Vagina (tissue), 2 donors: Measurements from ENCODE around the gene FRMD4A. TPM values are rescaled to one million over a fixed set of nuclear protein-coding genes. Genes with fewer than 3 reads are reported as not detected.

Source experiments
- DNase-seq, 2 donors: peaks; one replicate each; pipeline ENCODE4 v3.0.0-alpha.2; 2017; ENCODE audit errors: extremely low spot score in 2 of 2
- H3K27ac ChIP-seq: fragments of 200-600 bp; sonication (generic); one replicate; pipeline ENCODE4 v1.5.1; 2019
- H3K27me3 ChIP-seq: fragments of 200-600 bp; sonication (generic); one replicate; pipeline ENCODE4 v1.5.1; 2019
- H3K36me3 ChIP-seq, 2 donors: fragments of 200-600 bp; sonication (generic); one replicate each; pipeline ENCODE4 v1.5.1; 2017 to 2019
- H3K4me1 ChIP-seq: fragments of 200-600 bp; sonication (generic); one replicate; pipeline ENCODE4 v1.5.1; 2019
- H3K4me3 ChIP-seq, 2 donors: fragments of 200-600 bp; sonication (generic); 1 replicate in 1 of 2; 2 replicates in 1 of 2; pipeline ENCODE4 v1.5.1; 2016 to 2019
- H3K9me3 ChIP-seq: fragments of 200-600 bp; sonication (generic); one replicate; pipeline ENCODE4 v1.5.1; 2019
- POLR2A ChIP-seq, 2 donors: fragments of 450-650 bp; IDR thresholded peaks; one replicate each; pipeline ENCODE4 v1.6.1; 2017; ENCODE audit warnings: antibody characterized with exemption in 2 of 2, mild to moderate bottlenecking in 2 of 2, moderate library complexity in 2 of 2
- POLR2AphosphoS5 ChIP-seq, 2 donors: sonication (generic); formaldehyde crosslinking; IDR thresholded peaks; one replicate each; pipeline ENCODE4 v1.9.0; 2017; ENCODE audit warnings: antibody characterized with exemption in 2 of 2, mild to moderate bottlenecking in 2 of 2, low read depth in 1 of 2; ENCODE audit not compliant: insufficient read depth in 1 of 2
- intact Hi-C: fragments of 100-400 bp; cut with DNase I; formaldehyde crosslinking; loops from one replicate; pipeline ENCODE4 v1.15.1; 2023
- total RNA-seq: library from RNA; depleted of rRNA; stranded (reverse); fragments of >200 nt; gene quantifications from one replicate; pipeline ENCODE4 v1.2.3, GENCODE V29; 2016
- TF ChIP-seq, protein P1 (sequence below), 3 experiments: fragments of 450-650 bp in 2 of 3; fragments of 200-600 bp in 1 of 3; sonication (generic) in 1 of 3; IDR thresholded peaks; one replicate each; pipeline ENCODE4 v1.5.1; 2017 to 2019; ENCODE audit warnings: antibody characterized with exemption in 3 of 3, mild to moderate bottlenecking in 2 of 3, moderate library complexity in 2 of 3

Gene FRMD4A
- total RNA-seq, 1 donor from 2014 or later = 24.8 TPM

- Histone ChIP-seq H3K27me3 (no peaks in the 10 kb centered on the region), H3K4me1 (no peaks in the 10 kb centered on the region), H3K36me3 (no peaks in the 10 kb centered on the region), H3K27ac (no peak overlapping the region), H3K4me3 (no peak overlapping the region), H3K9me3 (no peaks in the 10 kb centered on the region)
- TF ChIP-seq POLR2A (IDR thresholded peaks at IDR 0.05) (no peak), POLR2AphosphoS5 (IDR thresholded peaks at IDR 0.05; ENCODE audit: insufficient read depth in 1 of 2, low read depth in 1 of 2) (no peak)
- TF ChIP-seq, protein P1, sequence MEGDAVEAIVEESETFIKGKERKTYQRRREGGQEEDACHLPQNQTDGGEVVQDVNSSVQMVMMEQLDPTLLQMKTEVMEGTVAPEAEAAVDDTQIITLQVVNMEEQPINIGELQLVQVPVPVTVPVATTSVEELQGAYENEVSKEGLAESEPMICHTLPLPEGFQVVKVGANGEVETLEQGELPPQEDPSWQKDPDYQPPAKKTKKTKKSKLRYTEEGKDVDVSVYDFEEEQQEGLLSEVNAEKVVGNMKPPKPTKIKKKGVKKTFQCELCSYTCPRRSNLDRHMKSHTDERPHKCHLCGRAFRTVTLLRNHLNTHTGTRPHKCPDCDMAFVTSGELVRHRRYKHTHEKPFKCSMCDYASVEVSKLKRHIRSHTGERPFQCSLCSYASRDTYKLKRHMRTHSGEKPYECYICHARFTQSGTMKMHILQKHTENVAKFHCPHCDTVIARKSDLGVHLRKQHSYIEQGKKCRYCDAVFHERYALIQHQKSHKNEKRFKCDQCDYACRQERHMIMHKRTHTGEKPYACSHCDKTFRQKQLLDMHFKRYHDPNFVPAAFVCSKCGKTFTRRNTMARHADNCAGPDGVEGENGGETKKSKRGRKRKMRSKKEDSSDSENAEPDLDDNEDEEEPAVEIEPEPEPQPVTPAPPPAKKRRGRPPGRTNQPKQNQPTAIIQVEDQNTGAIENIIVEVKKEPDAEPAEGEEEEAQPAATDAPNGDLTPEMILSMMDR (IDR thresholded peaks at IDR 0.05) = no peak
- intact Hi-C loops = no loop called here
- no peak for DNase-seq
Observed at GRCh38 chr10:14299556-14299955, 31.2 kb downstream of the FRMD4A start.

- Histone ChIP-seq H3K27ac (no peak overlapping the region), H3K9me3 (no peaks in the 10 kb centered on the region), H3K36me3 (no peaks in the 10 kb centered on the region), H3K4me1 (no peaks in the 10 kb centered on the region), H3K4me3 (no peak overlapping the region), H3K27me3 (no peaks in the 10 kb centered on the region)
- no peak for DNase-seq
- intact Hi-C loops = no loop called here
- TF ChIP-seq, protein P1 (IDR thresholded peaks at IDR 0.05) = no peak
- TF ChIP-seq POLR2A (IDR thresholded peaks at IDR 0.05) = no peak
- TF ChIP-seq POLR2AphosphoS5 (IDR thresholded peaks at IDR 0.05; ENCODE audit: insufficient read depth in 1 of 2, low read depth in 1 of 2) = no peak
Observed at GRCh38 chr10:14296065-14296709, 34.5 kb downstream of the FRMD4A start.

- intact Hi-C loops = no loop called here
Observed at GRCh38 chr10:14294347-14295059, 36.2 kb downstream of the FRMD4A start.

DNA sequence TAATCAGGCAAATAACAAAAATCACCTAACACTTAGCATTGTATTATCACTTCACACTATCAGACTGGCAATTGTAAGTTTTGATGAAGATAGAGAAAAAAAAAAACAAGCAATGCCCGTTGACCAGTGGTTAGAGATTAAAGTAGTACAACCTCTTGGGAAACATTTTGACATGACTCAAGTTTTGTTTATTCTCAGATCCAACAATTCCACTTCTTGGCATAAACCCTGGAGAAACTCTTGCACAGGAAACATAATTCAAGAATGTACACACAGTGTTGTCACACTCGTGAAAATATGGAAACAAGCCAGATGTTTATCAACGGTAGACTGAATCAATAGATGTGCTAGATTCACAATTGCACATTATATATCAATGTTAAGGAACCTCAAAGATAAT, 37.2 kb downstream of the FRMD4A start:
- Histone ChIP-seq H3K4me1 (no peaks in the 10 kb centered on the region), H3K27ac (no peak overlapping the region), H3K4me3 (no peak overlapping the region), H3K36me3 (no peaks in the 10 kb centered on the region), H3K27me3 (no peaks in the 10 kb centered on the region), H3K9me3 (no peaks in the 10 kb centered on the region)
- intact Hi-C loops = no loop called here
- no peak for TF ChIP-seq POLR2AphosphoS5 (IDR thresholded peaks at IDR 0.05; ENCODE audit: insufficient read depth in 1 of 2, low read depth in 1 of 2)
- no peak for TF ChIP-seq POLR2A (IDR thresholded peaks at IDR 0.05)
- TF ChIP-seq, protein P1 (IDR thresholded peaks at IDR 0.05) = no peak
- DNase-seq = no peak

More at GRCh38 chr10:14294347-14295059, 36.2 kb downstream of the FRMD4A start:
- TF ChIP-seq, protein P1 (IDR thresholded peaks at IDR 0.05) = no peak
- TF ChIP-seq POLR2A (IDR thresholded peaks at IDR 0.05) = no peak
- TF ChIP-seq POLR2AphosphoS5 (IDR thresholded peaks at IDR 0.05; ENCODE audit: insufficient read depth in 1 of 2, low read depth in 1 of 2) = no peak
- H3K9me3 ChIP-seq = no peaks in the 10 kb centered on the region
- H3K4me1 ChIP-seq = no peaks in the 10 kb centered on the region
- no peaks in the 10 kb centered on the region for H3K27me3 ChIP-seq
- no peak overlapping the region for H3K27ac ChIP-seq
- H3K36me3 ChIP-seq = no peaks in the 10 kb centered on the region
- H3K4me3 ChIP-seq = no peak overlapping the region
- DNase-seq = no peak

- H3K27ac ChIP-seq = no peak overlapping the region
- intact Hi-C loops = no loop called here
- no peaks in the 10 kb centered on the region for H3K4me1 ChIP-seq
- no peaks in the 10 kb centered on the region for H3K9me3 ChIP-seq
- DNase-seq = no peak
- no peaks in the 10 kb centered on the region for H3K27me3 ChIP-seq
- H3K36me3 ChIP-seq = no peaks in the 10 kb centered on the region
- no peak overlapping the region for H3K4me3 ChIP-seq
- TF ChIP-seq, protein P1 (IDR thresholded peaks at IDR 0.05) = no peak
- no peak for TF ChIP-seq POLR2A (IDR thresholded peaks at IDR 0.05)
Observed at GRCh38 chr10:14291296-14291695, 39.4 kb downstream of the FRMD4A start.
